ENCODE data around the gene GOLGA3. TPM values are rescaled to one million over a fixed set of nuclear protein-coding genes. Genes with fewer than 3 reads are reported as not detected.
"Not testable (repeated sequence)": the region's sequence is repeated elsewhere in the genome, so short reads cannot be mapped to it uniquely, and the experiment has no call there.

GOLGA3 gene
- total RNA-seq, 2 donors from 2014 or later, result 81.4 to 88.6 TPM

DNA sequence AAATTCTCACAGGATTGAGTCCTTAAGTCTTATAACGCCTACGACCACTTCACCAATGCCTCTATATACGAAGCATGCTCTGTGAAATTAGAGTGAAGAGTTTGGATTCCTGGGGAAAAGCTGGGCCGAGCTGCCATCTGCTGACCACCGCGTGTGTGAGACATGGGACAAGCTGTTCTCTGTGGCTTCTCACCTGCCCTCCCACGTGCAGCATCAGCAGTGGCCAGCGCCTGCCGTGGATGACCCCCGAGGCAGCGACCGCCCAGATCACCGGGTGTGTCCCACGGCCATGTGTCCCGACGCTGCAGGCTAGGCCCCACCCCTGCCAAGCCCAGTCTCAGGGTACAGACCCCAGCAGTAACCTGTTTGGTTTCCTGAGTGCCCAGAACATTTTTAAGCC lies 21.6 kb upstream of the GOLGA3 start:
- intact Hi-C loops (cut with DNase I, micrococcal nuclease), result no loop called here
- no peak for ATAC-seq
- no peak for DNase-seq

DNA sequence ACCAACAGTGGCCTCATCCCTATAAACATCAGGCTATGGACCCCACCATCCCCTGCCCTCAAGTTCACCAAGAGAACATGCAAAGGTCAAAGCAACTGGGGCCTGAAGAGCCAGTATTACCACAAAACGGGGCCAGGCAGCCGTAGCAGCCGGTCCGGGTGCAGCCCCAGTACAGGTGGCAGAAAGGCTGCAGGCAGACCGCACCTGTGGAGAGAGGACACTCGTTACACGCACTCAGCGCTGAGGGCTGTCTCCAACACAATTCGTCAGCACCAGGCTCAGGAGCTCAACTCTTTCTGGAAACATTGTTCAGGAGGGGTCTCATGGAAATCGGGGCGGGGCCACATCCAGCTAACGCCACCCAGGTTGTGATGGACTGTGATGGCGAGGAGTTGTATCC lies 19.9 kb upstream of the GOLGA3 start:
- DNase-seq (no peak), ATAC-seq (no peak)
- intact Hi-C loops (cut with DNase I, micrococcal nuclease), result no loop called here

DNA sequence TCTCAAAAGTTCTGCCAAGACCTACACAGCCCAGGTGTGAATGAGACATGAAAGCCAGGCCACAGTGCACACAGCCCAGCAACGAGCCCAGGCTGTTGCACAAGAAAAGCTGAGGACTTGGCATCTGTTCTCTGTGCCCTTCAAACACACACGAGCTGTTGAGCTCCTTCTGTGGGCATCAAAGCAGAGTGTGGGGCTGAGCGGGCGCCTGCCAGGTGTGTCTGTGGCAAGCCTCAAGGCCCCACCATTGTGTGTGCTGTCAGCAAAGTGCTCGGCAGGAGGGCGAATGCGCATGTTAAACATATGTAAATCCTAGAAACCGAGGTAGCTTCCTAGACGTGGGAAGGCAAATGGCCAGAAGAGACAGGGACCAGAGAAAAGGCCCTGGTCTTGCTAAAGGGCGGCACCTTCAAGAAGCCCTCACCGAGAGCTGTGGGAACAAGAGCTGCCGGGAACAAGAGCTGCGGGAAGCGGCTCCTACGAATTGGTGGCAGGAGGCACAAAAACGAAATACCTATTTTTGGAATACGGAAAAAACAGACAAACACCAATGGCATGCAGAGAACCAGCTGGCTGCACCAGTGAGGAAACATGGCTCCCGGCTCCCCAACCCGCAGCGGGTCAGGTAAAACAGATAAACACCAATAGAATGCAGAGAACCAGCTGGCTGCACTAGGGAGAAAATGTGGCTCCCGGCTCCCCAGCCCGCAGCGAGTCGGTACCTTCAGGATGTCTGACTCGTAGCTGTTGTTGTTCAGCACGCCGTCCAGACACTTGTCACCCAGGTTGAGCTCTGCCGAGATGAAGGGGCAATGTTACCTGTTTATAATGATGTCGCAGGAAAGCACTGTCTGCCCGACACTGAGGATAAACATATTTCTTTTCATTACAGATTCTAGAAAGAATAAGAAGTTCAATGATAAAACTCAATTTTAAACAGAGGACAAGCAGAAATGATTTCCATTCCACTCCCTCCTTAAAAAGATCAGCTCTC lies 19.0 kb upstream of the GOLGA3 start:
- ATAC-seq (no peak), DNase-seq (no peak)
- intact Hi-C loops (cut with DNase I, micrococcal nuclease), result no loop called here

DNA sequence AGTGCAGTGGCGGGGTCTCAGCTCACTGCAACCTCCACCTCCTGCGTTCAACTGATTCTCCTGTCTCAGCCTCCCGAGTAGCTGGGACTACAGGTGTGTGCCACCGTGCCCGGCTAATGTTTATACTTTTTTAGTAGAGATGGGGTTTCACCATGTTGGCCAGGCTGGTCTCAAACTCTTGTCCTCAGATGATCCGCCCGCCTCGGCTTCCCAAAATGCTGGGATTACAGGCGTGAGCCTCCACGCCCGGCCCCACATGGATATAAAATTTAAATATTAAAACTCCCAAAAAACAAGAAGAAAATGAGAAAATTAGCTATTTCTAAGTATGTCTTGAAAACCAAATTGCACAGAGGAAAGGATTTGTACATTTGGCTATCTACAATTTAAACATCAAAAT lies 16.0 kb upstream of the GOLGA3 start:
- DNase-seq; intact Hi-C loops (cut with DNase I, micrococcal nuclease); ATAC-seq: not testable (repeated sequence)

DNA sequence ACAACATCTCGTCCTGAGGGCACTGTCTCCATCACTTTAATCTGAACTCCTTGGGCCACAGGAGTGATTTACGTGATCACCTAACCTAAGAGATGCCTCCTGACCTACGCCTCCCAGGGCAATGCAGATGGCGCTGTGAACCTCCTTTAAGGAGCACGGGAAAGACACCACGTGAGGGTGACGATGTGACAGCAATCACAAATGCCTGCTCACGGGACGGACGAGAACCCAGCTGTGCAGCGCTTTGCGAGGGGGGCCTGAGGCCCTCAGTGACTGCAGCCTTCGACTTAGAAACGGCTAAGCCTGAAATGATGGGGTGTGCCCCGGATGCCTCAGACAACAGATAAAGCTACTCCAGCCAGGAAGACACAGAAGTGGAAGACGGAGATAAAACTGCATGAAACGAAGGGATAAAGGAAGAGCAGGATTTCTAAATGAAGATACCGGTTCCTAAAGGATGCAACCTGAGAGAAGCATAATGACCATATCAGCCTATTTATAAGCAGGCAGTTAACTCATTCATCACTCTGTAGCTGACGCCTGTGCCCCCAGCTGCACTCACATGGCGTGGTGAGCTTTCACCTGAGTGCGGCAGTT lies 13.9 kb upstream of the GOLGA3 start:
- ATAC-seq, result no peak
- intact Hi-C loops (cut with DNase I, micrococcal nuclease), result no loop called here
- no peak for DNase-seq

DNA sequence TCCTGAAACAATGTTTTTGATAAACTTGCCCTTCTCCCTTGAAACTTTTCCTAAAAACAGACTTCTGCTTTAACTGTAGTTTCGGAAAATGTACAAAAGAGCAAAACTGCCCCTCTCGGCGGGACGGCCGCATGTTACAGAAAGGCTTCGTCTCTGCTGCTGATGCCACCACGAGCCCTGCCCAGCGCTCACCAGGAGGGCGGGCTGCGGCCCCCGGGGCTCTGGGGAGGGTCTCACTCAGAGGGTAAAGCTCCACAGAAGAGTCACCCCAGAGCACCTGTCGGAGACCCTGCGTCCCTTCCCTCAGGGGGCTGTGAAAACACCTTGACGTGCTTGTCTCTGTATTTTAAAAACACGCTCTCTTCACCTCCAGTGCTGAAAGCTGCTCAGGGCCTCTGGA lies 12.5 kb upstream of the GOLGA3 start:
- ATAC-seq (no peak), DNase-seq (no peak)
- intact Hi-C loops (cut with DNase I, micrococcal nuclease), result no loop called here

DNA sequence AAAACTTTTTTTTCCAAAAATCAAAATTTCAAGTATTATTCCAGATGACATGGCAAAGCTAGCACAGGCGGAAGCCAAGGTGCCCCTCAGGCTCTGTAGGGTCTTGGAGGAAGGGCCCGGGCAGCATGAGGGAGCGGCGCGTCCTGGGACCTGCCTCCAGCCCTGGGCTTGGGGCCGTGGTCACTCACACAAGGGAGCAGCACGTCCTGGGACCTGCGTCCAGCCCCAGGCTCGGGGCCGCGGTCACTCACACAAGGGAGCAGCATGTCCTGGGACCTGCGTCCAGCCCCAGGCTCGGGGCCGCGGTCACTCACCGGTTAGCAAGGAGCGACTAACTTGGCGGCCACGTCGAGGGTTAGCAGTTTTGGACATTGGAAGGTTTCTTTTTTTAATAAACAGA lies 11.9 kb upstream of the GOLGA3 start:
- ATAC-seq (no peak), DNase-seq (no peak)
- intact Hi-C loops (cut with DNase I, micrococcal nuclease), result no loop called here

DNA sequence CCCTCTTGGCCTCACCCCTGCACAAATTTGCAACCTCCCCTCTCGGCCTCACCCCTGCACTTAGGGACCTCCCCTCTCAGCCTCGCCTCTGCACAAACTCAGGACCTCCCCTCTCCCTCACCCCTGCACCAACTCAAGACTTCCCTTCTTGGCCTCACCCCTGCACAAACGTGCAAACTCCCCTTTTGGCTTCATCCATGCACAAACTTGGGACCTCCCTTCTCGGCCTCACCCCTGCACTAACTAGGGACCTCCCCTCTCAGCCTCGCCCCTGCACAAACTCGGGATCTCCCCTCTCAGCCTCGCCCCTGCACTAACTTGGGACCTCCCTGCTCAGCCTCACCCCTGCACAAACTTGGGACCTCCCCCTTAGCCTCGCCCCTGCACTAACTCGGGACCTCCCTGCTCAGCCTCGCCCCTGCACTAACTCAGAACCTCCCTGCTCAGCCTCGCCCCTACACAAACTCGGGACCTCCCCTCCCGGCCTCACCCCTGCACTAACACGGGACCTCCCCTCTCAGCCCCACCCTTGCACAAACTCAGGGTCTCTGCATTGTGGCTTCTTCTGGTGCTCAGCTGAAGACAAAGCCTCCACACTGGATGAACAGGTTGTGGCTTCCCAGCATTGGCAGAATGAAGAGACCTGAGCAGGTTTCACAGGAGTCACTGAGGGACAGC lies 11.0 kb upstream of the GOLGA3 start:
- ATAC-seq (no peak), DNase-seq (no peak)
- intact Hi-C loops (cut with DNase I, micrococcal nuclease), result no loop called here

DNA sequence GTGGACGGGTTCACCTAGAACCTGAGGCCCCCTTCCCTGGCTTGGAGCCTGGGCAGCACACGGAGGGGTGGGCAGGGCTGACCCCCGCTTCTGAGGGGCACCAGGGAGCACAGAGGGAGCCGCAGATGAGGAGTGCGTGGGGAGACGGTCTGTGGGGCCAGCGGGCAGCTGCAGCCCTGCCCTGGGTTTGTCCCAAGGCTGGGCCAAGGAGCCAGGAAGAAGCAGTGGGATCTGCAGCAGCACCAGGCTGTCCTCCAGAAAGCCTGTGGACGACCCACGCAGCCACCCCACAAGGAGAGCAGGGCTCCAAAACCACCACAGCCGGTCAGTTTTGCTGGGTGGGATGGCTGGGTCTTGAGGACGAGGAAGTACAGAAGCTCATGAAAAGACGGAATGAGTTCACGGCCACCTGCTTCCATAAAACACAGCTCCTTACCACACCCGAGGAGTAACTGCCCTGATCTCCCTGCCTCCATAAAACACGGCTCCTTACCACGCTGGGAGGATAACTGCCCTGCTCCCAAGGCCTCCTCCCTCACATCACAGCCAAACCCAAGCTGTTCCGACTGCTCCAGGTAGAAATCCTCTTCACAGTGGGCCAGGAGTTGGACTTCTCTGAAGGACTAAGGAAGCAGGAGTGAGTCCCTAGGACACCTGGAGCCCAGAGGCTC lies 9.9 kb upstream of the GOLGA3 start:
- ATAC-seq (peak; percentile 94), DNase-seq (peak; percentile 41 to 44)
- intact Hi-C loops (cut with DNase I, micrococcal nuclease), result no loop called here

DNA sequence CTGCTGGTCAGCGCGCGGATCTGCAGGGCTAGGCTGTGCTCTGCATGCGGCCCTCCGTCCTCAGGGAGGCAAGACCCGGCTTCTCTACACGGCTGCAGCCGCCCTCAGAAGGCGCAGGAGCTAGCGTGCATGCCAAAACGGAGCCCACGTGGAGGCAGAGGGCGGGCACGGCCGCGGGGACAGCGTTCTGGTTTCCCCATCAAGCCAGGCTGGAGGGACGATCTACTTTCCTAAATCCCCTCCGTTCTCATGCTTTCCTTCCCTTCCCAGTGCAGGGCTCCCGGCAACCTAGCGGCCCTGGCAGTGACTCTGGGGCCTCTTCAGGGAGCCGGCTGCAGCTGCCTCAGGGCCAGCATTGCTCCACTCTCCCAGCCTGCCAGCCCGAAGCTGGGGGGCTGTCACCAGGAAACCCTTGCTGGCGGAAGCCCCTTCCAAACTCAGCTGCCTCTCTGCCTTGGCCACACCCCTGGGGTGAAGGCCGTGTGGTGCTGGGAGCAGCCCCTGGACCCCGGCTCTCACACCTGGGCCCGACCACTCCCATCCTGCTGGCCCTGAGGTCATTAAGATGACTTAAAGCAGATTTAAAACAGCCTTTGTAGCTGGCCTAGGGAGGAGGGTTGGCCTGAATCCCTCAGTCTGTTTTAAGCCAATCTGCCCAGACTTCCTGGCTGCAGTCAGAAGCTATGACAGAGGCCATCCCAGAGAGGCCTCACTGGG lies 9.2 kb upstream of the GOLGA3 start:
- ATAC-seq (peak; percentile 40), DNase-seq (no peak)
- intact Hi-C loops (cut with DNase I, micrococcal nuclease), result no loop called here

DNA sequence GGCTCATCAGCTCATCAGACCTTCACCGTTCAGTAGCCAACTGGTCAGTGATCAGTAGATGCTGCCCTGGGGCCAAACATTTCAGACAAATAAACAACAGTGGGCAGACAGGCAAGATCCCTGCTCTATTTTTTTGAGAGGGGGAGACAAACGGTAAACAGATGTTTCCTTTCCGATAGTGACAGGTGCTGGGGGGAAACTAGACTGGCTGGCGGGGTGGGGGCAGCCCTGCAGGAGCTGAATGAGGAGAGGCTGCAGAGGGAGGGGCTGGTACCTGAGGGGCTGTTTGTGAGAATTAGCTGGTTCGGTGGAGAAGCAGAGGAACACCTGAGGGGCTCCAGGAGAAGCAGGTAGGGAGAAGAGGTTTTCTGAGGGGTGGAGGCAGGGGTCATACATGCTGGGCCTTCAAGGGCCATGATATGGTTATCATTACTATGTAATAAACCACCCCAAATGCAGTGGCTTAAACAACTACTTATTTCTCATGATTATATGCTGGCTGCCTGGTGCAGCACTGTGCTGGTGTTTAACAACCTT lies 8.2 kb upstream of the GOLGA3 start:
- intact Hi-C loops (cut with DNase I, micrococcal nuclease), result no loop called here
- DNase-seq, result no peak
- ATAC-seq, result no peak

DNA sequence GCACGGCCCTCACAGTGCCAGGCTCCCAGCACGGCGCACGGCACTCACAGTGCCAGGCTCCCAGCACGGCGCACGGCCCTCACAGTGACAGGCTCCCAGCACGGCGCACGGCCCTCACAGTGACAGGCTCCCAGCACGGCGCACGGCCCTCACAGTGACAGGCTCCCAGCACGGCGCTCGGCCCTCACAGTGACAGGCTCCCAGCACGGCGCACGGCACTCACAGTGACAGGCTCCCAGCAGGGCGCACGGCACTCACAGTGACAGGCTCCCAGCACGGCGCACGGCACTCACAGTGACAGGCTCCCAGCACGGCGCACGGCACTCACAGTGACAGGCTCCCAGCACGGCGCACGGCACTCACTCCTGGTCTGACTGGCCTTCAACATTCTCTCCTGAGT lies 7.6 kb upstream of the GOLGA3 start:
- intact Hi-C loops (cut with DNase I, micrococcal nuclease); ATAC-seq; DNase-seq: not testable (repeated sequence)

DNA sequence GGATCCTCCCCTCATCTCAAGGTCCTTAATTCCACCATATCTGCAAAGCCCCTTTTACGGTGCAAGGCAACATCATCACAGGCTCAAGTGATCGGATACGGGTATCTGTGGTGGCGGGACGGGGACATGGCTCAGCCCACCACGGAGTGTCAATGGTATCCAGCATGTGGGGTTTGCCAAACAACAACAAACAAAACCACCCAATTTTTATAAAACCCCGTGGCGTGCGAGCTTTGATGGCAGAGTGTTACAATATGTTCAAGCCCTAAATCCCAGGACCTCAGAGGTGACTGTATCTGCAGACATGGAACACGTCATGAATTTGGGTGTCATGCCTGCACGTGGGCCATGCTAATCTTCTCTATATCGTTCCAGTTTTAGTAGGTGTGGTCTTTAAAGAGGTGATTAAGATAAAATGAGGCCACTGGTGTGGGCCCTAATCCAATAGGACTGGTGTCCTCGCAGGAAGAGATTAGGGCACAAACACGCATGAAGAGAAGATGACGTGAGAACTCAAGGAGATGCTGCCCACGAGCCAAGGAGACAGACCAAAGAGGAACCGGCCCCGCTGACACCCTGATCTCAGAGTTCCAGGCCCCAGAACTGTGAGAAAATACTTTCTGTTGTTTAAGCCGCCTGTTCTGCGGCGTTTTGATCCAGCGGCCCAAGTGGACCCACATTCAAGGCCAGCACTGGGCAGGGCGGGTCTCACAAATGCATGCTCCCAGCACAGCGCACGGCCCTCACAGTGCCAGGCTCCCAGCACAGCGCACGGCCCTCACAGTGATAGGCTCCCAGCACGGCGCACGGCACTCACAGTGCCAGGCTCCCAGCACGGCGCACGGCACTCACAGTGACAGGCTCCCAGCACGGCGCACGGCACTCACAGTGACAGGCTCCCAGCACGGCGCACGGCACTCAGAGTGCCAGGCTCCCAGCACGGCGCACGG lies 6.7 kb upstream of the GOLGA3 start:
- intact Hi-C loops (cut with DNase I, micrococcal nuclease), result no loop called here
- ATAC-seq, result no peak
- no peak for DNase-seq

DNA sequence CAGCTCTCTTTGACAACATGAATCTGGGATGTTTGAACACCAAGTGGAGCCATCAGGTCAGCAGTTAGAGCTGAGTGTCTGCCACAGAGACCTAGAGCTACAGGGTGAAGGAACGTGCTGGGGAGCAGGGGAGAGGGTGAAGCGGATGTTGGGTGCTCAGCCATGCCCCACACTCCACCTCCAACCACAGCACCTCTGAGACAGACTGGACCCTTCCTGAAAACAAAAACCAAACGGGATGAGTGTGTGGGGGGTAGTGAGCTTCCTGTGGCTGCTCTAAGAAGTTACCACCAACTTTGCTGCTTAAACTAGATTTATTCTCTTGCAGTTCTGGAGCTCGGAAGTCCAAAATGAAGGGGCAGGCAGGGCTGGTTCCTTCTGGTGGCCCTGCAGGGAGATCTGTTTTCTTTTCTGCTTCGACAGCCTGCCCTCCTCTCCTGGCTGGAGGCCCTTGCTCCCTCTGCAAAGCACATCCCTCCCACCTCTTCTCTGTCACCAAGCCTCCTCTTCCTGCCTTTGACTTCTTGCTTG lies 5.6 kb upstream of the GOLGA3 start:
- DNase-seq (no peak), ATAC-seq (no peak)
- intact Hi-C loops (cut with DNase I, micrococcal nuclease), result no loop called here

DNA sequence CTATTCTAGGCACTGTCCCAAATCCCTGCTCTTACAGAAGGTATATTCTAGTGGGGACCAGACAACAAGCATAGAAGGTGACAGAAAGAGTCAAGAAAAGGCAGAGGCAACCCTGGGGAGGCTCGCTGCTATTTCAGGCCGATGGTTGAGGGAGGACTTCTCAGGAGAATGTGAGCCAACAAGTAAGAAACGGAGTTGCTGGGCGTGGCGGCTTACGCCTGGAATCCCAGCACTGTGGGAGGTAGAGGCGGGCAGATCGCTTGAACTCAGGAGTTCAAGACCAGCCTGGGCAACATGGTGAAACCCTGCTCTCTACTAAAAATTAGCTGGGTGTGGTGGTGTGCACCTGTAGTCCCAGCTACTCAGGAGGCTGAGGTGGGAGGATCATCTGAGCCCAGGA lies 4.7 kb upstream of the GOLGA3 start:
- ATAC-seq, result no peak
- DNase-seq, result no peak
- intact Hi-C loops (cut with DNase I, micrococcal nuclease), result no loop called here

DNA sequence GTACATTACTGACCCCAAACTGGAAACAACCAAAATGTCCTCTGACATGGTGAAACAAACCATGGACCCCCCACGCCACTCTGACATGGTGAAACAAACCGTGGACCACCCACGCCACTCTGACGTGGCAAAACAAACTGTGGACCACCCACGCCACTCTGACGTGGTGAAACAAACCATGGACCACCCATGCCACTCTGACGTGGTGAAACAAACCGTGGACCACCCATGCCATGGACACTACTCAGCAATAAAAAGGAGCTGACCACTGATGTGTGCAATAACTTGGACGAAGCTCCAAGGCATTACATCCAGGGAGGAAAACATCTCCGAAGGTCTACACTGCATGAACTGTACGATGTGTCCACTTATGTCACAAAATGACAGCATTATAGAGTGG lies 3.1 kb upstream of the GOLGA3 start:
- intact Hi-C loops (cut with DNase I, micrococcal nuclease), result no loop called here
- DNase-seq, result no peak
- ATAC-seq, result no peak
